GM08714 (cell line): ENCODE results near the gene ZNRF2.

Source experiments
- H3K4me3 ChIP-seq: fragments of 200-500 bp; sonication (Bioruptor generic); 2 replicates; pipeline ENCODE4 v1.5.1; 2014; ENCODE audit warnings: mild to moderate bottlenecking, low read length, inconsistent platforms
- ZNF274 ChIP-seq: IDR thresholded peaks from 2 replicates; pipeline ENCODE4 v1.6.1; 2012; ENCODE audit warnings: mild to moderate bottlenecking, low read depth, low read length

The ZNRF2 gene

DNA sequence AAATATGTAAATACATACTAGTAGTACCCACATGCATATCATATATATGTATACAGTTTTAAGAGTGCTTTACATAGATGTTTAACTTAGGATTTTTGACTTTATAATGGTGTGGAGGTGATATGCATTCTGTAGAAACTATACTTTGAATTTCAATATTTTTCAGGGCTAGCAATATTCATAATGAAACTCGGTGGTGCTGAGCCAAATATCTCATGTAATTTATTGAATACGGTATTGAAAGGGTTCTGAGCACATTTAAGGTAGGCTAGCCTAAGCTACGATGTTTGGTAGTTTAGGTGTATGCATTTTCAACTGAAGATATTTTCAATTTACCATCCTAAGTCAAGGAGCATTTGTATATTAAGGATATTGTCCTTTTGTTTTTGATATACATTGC, 36.0 kb downstream of the ZNRF2 start:
- H3K4me3 ChIP-seq = no peak overlapping the region
- TF ChIP-seq ZNF274 = no peak

- H3K4me3 ChIP-seq = peak overlapping the region; percentile 43; the same call in 1 of the 2 replicates
- no peak for TF ChIP-seq ZNF274
These were observed 36.9 kb downstream of the ZNRF2 start for GRCh38 chr7:30321089-30321881.

GRCh38 chr7:30321882-30322192, 37.4 kb downstream of the ZNRF2 start:
- TF ChIP-seq ZNF274 = no peak
- peak overlapping the region; percentile 74; the same call in 1 of the 2 replicates for H3K4me3 ChIP-seq

- peak overlapping the region; percentile 74 for H3K4me3 ChIP-seq
These were observed 38.0 kb downstream of the ZNRF2 start for GRCh38 chr7:30322271-30323005.

GRCh38 chr7:30323006-30323355, 38.6 kb downstream of the ZNRF2 start:
- peak overlapping the region; percentile 74 for H3K4me3 ChIP-seq
- TF ChIP-seq ZNF274 = no peak

More at GRCh38 chr7:30322271-30323005, 38.0 kb downstream of the ZNRF2 start:
- no peak for TF ChIP-seq ZNF274

- TF ChIP-seq ZNF274 = no peak
- no peak overlapping the region for H3K4me3 ChIP-seq
These were observed 43.4 kb downstream of the ZNRF2 start for GRCh38 chr7:30327813-30328212.

DNA sequence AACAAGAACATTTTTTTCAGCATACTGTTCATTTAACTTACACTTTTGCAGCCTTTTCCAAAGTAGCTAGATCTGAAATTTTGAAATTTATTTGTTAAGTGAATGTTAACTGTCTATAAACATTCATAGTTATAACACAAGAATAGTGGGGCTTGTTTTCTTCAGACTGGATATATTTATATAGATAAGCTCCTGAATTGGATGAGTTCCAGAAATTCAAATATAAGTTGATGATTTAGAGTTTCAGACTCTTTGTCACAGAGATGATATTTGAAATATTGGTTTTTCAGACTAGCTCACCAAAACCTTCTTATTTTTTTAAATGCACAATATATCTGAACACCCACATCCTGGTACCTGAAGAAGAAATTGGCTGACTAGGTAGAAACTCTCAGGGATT, 44.0 kb downstream of the ZNRF2 start:
- no peak overlapping the region for H3K4me3 ChIP-seq
- TF ChIP-seq ZNF274 = no peak

DNA sequence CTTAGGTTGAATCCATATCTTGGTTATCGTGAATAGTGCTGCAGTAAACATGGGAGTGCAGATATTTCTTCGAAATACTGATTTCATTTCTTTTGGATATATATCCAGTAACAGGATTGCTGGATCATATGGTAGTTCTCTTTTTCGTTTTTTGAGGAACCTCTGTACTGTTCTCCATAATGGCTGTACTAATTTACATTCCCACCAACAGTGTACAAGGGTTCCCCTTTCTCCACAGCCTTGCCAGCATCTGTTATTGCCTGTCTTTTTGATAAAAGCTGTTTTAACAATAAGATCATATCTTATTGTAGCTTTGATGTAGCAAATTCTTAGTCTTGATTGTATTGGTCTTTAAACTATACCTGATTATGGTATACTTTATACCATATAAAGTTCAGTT, 45.3 kb downstream of the ZNRF2 start:
- no peak for TF ChIP-seq ZNF274
- no peak overlapping the region for H3K4me3 ChIP-seq

DNA sequence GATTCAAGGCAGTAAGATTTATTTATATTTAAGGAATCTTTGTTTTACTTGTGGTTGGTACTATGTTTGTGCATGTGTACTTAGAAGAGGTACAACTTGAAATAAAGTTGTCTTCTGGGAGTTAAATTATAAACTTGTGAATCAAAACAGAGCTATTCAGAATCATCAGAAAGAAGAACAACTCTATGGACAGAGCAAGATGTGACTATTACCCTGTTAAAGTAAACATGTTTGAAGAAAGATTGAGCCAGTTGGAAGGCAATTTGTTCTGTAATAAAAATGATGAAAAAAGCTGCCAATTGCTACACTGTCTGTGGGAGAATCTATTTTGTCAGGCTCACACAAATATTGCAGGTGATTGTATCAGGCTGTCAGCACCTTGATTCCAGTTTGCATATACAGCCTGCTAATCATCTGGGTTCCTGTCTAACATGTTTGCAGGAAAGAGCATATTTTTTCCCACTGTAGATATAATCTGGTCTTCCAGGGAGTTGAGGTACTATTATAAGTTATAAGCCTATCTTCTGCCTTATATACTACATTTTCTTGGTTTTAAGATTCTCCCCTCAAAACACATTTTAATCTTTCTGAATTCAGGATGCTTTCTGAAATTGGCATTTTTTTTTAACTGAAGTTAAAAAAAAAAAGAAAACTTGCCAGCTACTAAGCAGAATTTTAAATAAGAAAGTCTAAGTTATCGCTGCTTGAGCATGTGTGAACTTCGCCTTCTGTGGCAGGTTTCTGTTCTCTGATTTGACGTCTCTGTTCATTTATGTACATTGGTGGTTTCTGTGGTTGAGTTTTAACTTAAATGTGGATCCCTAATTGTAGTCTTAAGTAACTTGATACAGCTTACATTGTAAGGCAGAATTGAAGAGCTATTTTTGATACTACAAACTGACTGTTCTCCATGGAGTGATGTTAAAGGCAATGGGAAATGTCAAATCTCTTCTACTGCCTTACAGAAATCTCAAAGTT, 46.0 kb downstream of the ZNRF2 start:
- TF ChIP-seq ZNF274 = no peak
- H3K4me3 ChIP-seq = peak overlapping the region; percentile 6; the same call in 1 of the 2 replicates

DNA sequence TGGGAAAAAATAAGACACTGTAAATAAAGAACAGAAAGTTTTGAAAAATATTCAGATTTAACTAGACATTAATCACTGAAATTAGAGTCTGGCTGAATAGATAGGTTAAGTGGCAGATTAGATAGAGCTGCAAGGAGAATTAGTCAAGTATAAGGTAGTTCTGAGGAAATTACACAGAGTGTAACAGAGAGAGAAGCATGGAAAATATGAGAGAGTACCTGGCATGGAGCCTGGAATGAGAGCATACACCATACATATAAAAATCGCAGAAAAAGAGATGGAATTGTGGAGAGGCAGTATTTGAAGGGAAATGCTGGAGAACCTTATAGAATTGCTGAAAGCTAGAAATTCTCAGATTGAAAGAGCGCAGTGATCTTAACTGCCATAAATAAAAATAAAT, 46.9 kb downstream of the ZNRF2 start:
- no peak for TF ChIP-seq ZNF274
- H3K4me3 ChIP-seq = no peak overlapping the region

DNA sequence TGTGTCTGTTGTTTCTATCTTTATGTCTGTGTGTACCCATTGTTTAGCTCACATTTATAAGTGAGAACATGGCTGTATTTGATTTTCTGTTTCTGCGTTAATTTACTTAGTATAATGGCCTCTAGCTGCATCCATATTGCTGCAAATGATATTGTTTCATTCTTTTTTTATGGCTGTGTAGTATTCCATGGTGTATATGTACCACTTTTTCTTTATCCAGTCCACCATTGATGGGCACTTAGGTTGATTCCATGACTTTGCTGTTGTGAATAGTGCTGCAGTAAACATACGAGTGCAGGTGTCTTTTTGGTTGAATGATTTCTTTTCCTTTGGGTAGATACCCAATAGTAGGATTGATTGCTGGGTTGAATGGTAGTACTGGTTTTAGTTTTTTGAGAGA, 48.2 kb downstream of the ZNRF2 start:
- no peak overlapping the region for H3K4me3 ChIP-seq
- TF ChIP-seq ZNF274 = no peak

DNA sequence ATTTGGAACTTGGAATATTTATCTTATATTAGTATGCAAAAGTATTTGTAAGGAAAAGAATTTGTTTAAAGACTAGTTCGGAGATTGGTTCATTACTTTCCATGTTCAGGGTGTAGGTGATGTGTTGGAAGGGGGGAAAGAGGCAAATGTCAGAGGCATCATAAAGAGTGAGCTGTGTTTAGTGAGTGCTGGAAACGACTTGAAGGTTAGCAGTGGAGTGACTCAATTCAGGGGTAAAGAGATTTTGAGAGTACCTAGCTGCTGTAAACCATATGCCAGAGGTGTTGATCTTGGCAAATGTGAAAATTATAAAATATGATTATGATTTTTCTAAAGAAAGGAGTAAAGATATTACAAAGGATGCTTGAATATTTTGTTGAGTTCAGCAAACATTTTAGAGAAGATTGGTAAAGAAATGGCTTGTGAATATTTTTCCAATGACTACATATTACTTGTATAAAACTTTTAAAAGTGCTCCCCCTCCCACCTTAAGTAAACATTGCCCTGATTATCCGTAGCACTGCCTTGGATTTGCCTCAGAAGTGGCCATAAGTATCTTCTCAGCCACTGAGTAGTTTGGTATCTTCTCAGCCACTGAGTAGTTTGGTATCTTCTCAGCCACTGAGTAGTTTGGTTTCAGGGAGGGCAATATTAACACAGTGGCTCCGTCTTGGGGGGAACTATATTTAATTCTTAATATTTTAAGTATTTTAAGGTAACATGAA, 51.5 kb downstream of the ZNRF2 start:
- no peak for TF ChIP-seq ZNF274
- H3K4me3 ChIP-seq = no peak overlapping the region

- no peak for TF ChIP-seq ZNF274
- H3K4me3 ChIP-seq = no peak overlapping the region; the same call in 1 of the 2 replicates
These were observed 60.1 kb downstream of the ZNRF2 start for GRCh38 chr7:30344513-30344912.
